Skeletal muscle satellite cell (primary cell): Measurements from ENCODE around the gene MARVELD1.
A peak's percentile ranks its signal among the peaks of the same experiment; 100 is the strongest.

Source experiments
- H3K27me3 ChIP-seq: 2 replicates; pipeline ENCODE4 v1.7.0; 2013; ENCODE audit warnings: low read length; ENCODE audit not compliant: control insufficient read depth, insufficient read depth
- H3K36me3 ChIP-seq: 2 replicates; pipeline ENCODE4 v1.7.0; 2013; ENCODE audit warnings: mild to moderate bottlenecking, control low read depth, low read length; ENCODE audit not compliant: insufficient read depth
- H3K4me1 ChIP-seq: 2 replicates; pipeline ENCODE4 v1.7.0; 2013; ENCODE audit warnings: low read length; ENCODE audit not compliant: control insufficient read depth, insufficient read depth
- H3K4me2 ChIP-seq: 2 replicates; pipeline ENCODE4 v1.7.0; 2013; ENCODE audit warnings: mild to moderate bottlenecking, low read length
- H3K4me3 ChIP-seq: 2 replicates; pipeline ENCODE4 v1.7.0; 2013; ENCODE audit warnings: low read length
- H3K9ac ChIP-seq: 2 replicates; pipeline ENCODE4 v1.7.0; 2013; ENCODE audit warnings: mild to moderate bottlenecking, low read depth, low read length, moderate library complexity
- H3K9me3 ChIP-seq: replicated peaks from 2 replicates; pipeline ENCODE4 v1.7.0; 2013; ENCODE audit warnings: mild to moderate bottlenecking, control low read depth, low read length

MARVELD1 gene

GRCh38 chr10:97715259-97715874 is 1.8 kb downstream of the MARVELD1 start:
- peak overlapping the region; percentile 75 for H3K4me3 ChIP-seq
- no peaks in the 10 kb centered on the region for H3K9me3 ChIP-seq
- H3K36me3 ChIP-seq, result peaks cover 37% of the 10 kb centered on the region
- H3K4me2 ChIP-seq, result peak overlapping the region; percentile 97
- no peaks in the 10 kb centered on the region for H3K27me3 ChIP-seq
- H3K4me1 ChIP-seq, result peaks cover 42% of the 10 kb centered on the region
- peak overlapping the region; percentile 93 for H3K9ac ChIP-seq

- no peak overlapping the region for H3K4me2 ChIP-seq
- no peak overlapping the region for H3K9ac ChIP-seq
- no peaks in the 10 kb centered on the region for H3K9me3 ChIP-seq
- peaks cover 40% of the 10 kb centered on the region for H3K36me3 ChIP-seq
- no peaks in the 10 kb centered on the region for H3K27me3 ChIP-seq
- peaks cover 42% of the 10 kb centered on the region for H3K4me1 ChIP-seq
- no peak overlapping the region for H3K4me3 ChIP-seq
Observed at GRCh38 chr10:97717627-97718026, 4.1 kb downstream of the MARVELD1 start.

DNA sequence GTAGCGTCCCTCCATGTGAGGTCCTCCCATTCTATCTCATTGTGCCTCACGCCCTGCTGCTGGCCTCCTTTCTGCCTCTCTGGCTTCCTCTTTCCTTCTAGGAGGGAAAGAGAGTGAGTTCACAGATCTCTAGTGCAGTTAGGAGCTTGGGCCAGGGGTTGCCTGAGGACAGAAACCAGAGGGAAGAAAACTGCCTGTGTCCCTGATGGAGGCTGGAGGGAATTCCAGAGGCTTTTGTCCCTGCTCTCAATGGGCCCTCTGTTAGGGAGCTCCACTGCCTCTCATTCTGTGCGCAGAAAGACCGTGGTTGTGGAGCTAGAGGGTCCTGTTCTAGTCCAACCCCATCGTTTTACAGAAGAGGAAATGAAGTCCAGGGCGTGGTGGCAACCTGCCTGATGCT is 4.6 kb downstream of the MARVELD1 start:
- no peaks in the 10 kb centered on the region for H3K9me3 ChIP-seq
- H3K9ac ChIP-seq, result peak overlapping the region; percentile 15
- peak overlapping the region; percentile 19 for H3K4me2 ChIP-seq
- H3K4me1 ChIP-seq, result peaks cover 36% of the 10 kb centered on the region
- peaks cover 40% of the 10 kb centered on the region for H3K36me3 ChIP-seq
- no peaks in the 10 kb centered on the region for H3K27me3 ChIP-seq
- no peak overlapping the region for H3K4me3 ChIP-seq

DNA sequence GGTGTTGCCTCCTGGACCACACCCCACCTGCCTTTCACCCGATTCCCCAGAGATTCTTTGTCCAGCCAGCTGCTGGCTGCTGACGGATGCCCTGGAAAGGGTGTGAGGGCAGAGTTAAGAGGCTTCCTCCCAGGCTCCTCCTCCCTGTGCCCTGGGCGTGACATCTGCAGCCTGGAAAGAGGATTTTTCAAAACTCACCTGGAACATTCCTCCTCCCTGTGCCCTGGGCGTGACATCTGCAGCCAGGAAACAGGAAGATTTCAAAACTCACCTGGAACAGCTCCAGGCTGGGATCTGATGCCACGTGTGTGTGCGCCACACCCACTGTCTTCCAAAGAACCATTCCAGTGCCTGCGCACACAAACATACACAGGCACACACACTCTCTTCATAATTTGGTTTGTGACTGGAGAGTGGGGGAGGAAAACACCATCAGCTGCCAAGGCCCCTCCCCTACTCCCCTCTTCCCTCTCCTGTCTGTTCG is 5.2 kb downstream of the MARVELD1 start:
- peaks cover 34% of the 10 kb centered on the region for H3K4me1 ChIP-seq
- H3K4me2 ChIP-seq, result peak overlapping the region; percentile 19
- H3K4me3 ChIP-seq, result no peak overlapping the region
- peaks cover 40% of the 10 kb centered on the region for H3K36me3 ChIP-seq
- H3K9ac ChIP-seq, result peak overlapping the region; percentile 15
- no peaks in the 10 kb centered on the region for H3K27me3 ChIP-seq
- H3K9me3 ChIP-seq, result no peaks in the 10 kb centered on the region

- H3K4me3 ChIP-seq, result no peak overlapping the region
- H3K4me1 ChIP-seq, result peaks cover 34% of the 10 kb centered on the region
- peaks cover 40% of the 10 kb centered on the region for H3K36me3 ChIP-seq
- no peak overlapping the region for H3K4me2 ChIP-seq
- no peak overlapping the region for H3K9ac ChIP-seq
- H3K9me3 ChIP-seq, result no peaks in the 10 kb centered on the region
- H3K27me3 ChIP-seq, result no peaks in the 10 kb centered on the region
Observed at GRCh38 chr10:97719602-97720001, 6.1 kb downstream of the MARVELD1 start.

DNA sequence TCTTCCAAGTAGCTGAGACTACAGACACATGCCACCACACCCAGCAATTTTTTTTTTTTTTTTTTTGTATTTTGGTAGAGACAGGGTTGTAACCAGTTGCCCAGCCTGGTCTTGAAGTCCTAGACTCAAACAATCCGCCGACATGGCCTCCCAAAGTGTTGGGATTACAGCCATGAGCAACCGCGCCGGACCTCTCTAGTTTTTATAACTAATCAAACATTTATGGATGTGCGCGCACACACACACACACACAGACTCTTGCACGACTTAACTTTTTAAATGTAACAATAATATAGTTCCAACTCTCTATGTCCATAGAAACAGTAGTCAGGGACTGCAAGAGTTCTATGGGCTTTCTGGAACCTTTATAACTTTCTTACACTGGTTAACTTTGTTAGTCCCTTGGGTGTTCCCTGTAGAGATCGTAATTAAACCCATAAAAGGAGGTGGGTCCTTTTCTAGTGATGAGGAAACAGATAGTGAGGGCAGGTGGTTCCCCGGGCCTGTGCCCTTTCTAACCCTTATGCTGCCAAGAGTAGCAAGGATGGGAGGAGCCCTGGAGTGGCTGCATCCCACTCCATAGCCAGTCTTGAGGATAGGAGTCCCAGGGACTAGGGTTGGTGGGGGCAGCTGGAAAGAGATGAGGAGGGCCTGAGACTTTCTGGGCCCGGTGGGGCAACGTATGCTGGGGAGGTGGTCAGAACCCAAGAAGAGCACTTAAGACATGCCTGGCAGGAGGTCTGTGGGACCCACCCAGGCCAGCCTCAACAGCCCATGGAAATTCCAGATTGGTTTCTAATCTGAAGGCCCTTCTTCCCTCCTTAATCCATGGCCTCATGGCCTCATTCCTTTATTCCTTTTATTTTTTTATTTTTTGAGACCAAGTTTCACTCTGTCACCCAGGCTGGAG is 8.6 kb downstream of the MARVELD1 start:
- H3K9me3 ChIP-seq, result no peaks in the 10 kb centered on the region
- no peak overlapping the region for H3K9ac ChIP-seq
- peaks cover 28% of the 10 kb centered on the region for H3K4me1 ChIP-seq
- H3K27me3 ChIP-seq, result no peaks in the 10 kb centered on the region
- H3K4me3 ChIP-seq, result no peak overlapping the region
- peaks cover 28% of the 10 kb centered on the region for H3K36me3 ChIP-seq
- H3K4me2 ChIP-seq, result no peak overlapping the region

- no peak overlapping the region for H3K4me3 ChIP-seq
- peaks cover 20% of the 10 kb centered on the region for H3K36me3 ChIP-seq
- H3K27me3 ChIP-seq, result no peaks in the 10 kb centered on the region
- peaks cover 22% of the 10 kb centered on the region for H3K4me1 ChIP-seq
- H3K9me3 ChIP-seq, result no peaks in the 10 kb centered on the region
- no peak overlapping the region for H3K9ac ChIP-seq
- no peak overlapping the region for H3K4me2 ChIP-seq
Observed at GRCh38 chr10:97723001-97723400, 9.5 kb downstream of the MARVELD1 start.

DNA sequence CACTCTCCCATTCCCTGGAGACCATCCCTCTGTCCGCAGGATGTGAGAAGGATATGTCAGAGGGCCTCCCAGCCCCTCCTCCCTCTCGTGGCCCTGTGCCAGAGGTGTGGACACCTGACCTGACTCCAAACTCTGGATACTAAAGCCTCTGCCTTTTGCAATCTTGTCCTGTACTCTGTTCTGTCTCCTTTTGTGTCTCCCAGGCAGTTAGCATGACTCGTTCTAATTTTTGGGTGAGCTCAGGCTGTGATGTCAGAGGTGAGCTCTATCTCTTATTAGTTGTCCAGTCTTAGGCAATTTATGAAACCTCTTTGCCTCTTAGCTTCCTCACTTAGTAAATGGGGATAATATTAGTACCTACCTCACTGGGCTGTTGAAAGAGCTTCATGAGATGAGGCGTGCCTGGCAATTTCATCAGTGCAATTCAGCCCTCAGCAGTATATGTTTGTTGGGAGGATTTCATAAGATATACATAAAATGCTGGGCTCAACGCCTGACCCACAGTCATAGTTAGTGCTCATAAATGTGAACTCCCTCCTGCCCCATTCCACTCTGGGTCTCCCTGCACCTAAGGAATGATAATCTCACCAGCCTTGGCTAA is 10.9 kb downstream of the MARVELD1 start:
- Histone ChIP-seq H3K9me3 (no peaks in the 10 kb centered on the region), H3K27me3 (no peaks in the 10 kb centered on the region), H3K36me3 (peaks cover 5% of the 10 kb centered on the region), H3K4me3 (no peak overlapping the region), H3K9ac (no peak overlapping the region), H3K4me2 (no peak overlapping the region), H3K4me1 (peaks cover 12% of the 10 kb centered on the region)

DNA sequence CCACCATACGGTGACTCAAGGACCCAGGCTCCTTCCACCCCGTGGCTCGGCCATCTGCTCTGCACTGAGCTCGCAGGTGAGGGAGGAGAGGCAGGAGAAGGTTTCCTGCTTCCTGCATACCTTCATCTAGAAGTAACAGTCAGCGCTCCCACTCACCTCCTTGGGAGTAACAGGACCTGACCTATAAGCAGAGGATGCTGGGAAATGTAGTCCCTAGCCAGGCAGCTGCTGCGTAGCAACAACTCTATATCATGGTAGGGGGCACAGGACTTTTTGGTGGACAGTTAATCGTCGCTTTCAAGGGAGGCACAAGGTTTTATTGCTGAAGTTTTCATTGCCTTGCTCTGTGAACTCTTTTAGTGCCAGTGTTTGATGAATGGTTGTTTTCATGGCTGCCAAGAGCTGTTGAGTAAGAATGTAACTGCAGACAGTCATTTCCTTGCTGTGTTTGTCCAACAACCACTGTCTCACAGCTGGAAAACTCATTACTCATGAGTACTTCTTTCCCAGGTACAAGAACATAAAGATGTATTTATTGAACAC is 13.2 kb downstream of the MARVELD1 start:
- H3K4me1 ChIP-seq, result peaks cover 12% of the 10 kb centered on the region
- no peaks in the 10 kb centered on the region for H3K9me3 ChIP-seq
- no peaks in the 10 kb centered on the region for H3K36me3 ChIP-seq
- peak overlapping the region; percentile 42 for H3K9ac ChIP-seq
- H3K4me2 ChIP-seq, result peak overlapping the region; percentile 70
- H3K4me3 ChIP-seq, result peak overlapping the region; percentile 60
- H3K27me3 ChIP-seq, result no peaks in the 10 kb centered on the region

- Histone ChIP-seq H3K27me3 (no peaks in the 10 kb centered on the region), H3K9ac (no peak overlapping the region), H3K36me3 (no peaks in the 10 kb centered on the region), H3K4me1 (peaks cover 12% of the 10 kb centered on the region), H3K4me3 (no peak overlapping the region), H3K9me3 (no peaks in the 10 kb centered on the region), H3K4me2 (no peak overlapping the region)
Observed at GRCh38 chr10:97729014-97729413, 15.5 kb downstream of the MARVELD1 start.

- Histone ChIP-seq H3K9ac (no peak overlapping the region), H3K36me3 (no peaks in the 10 kb centered on the region), H3K27me3 (no peaks in the 10 kb centered on the region), H3K4me1 (peaks cover 6% of the 10 kb centered on the region), H3K4me3 (no peak overlapping the region), H3K9me3 (no peaks in the 10 kb centered on the region), H3K4me2 (no peak overlapping the region)
Observed at GRCh38 chr10:97731346-97732051, 18.0 kb downstream of the MARVELD1 start.
